T-helper 2 cell treated with Interferon-gamma antibody and Interleukin-4, amounts not matched to agents 5 μg/mL and 100 μg/mL, for 36 hours (primary cell): Measurements from ENCODE around the gene CD248.
"Not testable (repeated sequence)": the region's sequence is repeated elsewhere in the genome, so short reads cannot be mapped to it uniquely, and the experiment has no call there.

Experiments
- DNase-seq: peaks from one replicate; pipeline ENCODE4 v3.0.0; 2021; ENCODE audit warnings: low spot score
- H3K27ac Mint-ChIP-seq: one replicate; pipeline ENCODE4 v1.8.0; 2021; ENCODE audit warnings: mild to moderate bottlenecking, mixed read lengths
- H3K27me3 Mint-ChIP-seq: one replicate; pipeline ENCODE4 v1.8.0; 2021; ENCODE audit warnings: low read depth, mixed read lengths
- H3K36me3 Mint-ChIP-seq: one replicate; pipeline ENCODE4 v1.8.0; 2021; ENCODE audit warnings: low read depth, mixed read lengths
- H3K4me1 Mint-ChIP-seq: one replicate; pipeline ENCODE4 v1.8.0; 2021; ENCODE audit warnings: low read depth, mixed read lengths
- H3K4me3 Mint-ChIP-seq: one replicate; pipeline ENCODE4 v1.8.0; 2022; ENCODE audit warnings: mild to moderate bottlenecking, moderate library complexity, mixed read lengths
- H3K9me3 Mint-ChIP-seq: one replicate; pipeline ENCODE4 v1.8.0; 2021; ENCODE audit warnings: mixed read lengths

CD248 gene, protein sequence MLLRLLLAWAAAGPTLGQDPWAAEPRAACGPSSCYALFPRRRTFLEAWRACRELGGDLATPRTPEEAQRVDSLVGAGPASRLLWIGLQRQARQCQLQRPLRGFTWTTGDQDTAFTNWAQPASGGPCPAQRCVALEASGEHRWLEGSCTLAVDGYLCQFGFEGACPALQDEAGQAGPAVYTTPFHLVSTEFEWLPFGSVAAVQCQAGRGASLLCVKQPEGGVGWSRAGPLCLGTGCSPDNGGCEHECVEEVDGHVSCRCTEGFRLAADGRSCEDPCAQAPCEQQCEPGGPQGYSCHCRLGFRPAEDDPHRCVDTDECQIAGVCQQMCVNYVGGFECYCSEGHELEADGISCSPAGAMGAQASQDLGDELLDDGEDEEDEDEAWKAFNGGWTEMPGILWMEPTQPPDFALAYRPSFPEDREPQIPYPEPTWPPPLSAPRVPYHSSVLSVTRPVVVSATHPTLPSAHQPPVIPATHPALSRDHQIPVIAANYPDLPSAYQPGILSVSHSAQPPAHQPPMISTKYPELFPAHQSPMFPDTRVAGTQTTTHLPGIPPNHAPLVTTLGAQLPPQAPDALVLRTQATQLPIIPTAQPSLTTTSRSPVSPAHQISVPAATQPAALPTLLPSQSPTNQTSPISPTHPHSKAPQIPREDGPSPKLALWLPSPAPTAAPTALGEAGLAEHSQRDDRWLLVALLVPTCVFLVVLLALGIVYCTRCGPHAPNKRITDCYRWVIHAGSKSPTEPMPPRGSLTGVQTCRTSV

DNA sequence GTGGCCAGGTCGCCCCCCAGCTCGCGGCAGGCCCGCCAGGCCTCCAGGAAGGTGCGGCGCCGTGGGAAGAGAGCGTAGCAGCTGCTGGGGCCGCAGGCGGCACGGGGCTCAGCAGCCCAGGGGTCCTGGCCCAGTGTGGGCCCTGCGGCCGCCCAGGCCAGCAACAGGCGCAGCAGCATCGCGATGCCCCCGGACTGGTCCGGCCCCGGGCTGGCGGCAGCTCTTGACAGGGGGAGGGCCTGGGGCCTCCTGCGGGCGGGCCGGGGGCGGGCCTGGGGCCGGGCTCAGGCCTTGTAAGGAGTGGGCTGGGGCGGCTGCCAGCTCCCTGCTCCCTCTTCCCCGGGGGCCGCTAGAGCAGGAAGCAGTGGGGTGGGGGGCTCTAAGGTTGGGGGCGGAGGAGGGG, at the start of gene CD248:
Gene CD248, minus strand, starts transcription at position 196 of the 403 bp plus-strand sequence. Its CDS starts 17 bp downstream, at position 179.
- peaks cover 7% of the 10 kb centered on the region for H3K27me3 Mint-ChIP-seq
- peaks cover 25% of the 10 kb centered on the region for H3K4me1 Mint-ChIP-seq
- peak within 1 kb of the TSS; percentile 71 for H3K27ac Mint-ChIP-seq
- H3K9me3 Mint-ChIP-seq: peaks cover 8% of the 10 kb centered on the region
- no peaks in the 10 kb centered on the region for H3K36me3 Mint-ChIP-seq
- DNase-seq: no peak
- H3K4me3 Mint-ChIP-seq: no peak within 1 kb of the TSS

DNA sequence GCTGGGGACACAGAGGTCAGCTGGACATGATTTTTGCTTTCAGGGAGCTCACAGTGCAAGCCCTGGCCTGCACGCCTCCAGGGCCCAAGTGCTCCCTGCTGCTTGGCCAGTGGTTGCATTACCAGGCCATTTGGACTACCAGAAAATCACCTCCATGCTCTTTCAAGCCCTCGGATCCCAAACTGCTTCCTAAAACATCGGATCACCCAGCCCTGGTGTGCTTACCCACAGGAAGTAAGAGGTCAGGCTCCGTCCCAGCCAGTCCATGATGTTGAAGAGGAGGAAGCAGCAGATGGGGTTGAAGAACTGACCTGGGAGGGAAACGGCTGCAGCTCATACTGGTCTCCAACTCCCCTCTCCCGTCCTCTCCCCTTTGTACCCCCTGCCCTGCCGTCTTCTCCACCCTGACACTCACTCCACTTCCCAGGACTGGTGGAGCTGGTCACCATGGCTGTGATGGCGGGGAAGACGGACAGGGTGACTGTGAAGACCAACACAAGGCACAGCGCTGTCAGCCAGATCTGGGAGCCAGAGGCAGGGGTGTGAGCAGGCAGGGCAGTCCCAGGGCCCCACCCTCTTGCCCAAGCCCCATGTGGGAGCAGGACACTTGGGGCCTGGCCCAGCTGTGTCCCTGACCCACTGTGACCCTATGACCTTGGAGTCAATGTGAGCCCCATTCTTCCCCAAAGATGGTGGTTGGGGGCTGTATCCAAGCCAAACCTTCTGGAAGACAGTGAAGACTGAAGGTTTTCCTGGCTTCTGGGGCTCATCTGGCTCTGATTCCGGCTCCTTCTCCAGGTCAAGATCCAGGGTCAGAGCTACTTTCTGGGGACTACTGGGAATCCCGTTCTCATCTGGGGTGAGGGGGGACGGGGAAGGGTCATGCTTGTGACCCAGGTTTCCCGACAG, 49.1 kb upstream of the CD248 start:
- peaks cover 9% of the 10 kb centered on the region for H3K4me1 Mint-ChIP-seq
- no peaks in the 10 kb centered on the region for H3K9me3 Mint-ChIP-seq
- DNase-seq: no peak
- H3K27ac Mint-ChIP-seq: no peak overlapping the region
- no peak overlapping the region for H3K4me3 Mint-ChIP-seq
- no peaks in the 10 kb centered on the region for H3K36me3 Mint-ChIP-seq
- H3K27me3 Mint-ChIP-seq: no peaks in the 10 kb centered on the region

DNA sequence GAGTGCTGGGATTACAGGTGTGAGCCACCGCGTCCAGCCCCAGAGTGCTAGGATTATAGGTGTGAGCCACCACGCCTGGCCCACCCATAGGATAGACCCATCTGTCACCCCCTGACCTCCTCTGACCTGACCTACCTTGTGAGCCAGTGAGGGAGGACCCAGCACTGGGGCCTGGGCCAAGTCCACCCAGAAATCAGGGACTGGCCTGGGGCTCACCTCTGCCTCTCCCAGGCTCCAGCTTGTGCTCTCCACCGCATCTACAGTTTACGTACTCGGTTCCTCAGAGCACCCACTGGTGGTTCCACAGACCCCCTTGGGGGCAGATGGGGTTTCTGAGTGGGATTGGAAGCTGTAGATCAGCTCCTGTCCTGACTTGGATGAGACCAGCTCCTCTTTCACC, 48.3 kb upstream of the CD248 start:
- H3K9me3 Mint-ChIP-seq: no peaks in the 10 kb centered on the region
- H3K27ac Mint-ChIP-seq: no peak overlapping the region
- H3K4me3 Mint-ChIP-seq: no peak overlapping the region
- H3K4me1 Mint-ChIP-seq: peaks cover 5% of the 10 kb centered on the region
- no peak for DNase-seq
- H3K27me3 Mint-ChIP-seq: no peaks in the 10 kb centered on the region
- no peaks in the 10 kb centered on the region for H3K36me3 Mint-ChIP-seq

DNA sequence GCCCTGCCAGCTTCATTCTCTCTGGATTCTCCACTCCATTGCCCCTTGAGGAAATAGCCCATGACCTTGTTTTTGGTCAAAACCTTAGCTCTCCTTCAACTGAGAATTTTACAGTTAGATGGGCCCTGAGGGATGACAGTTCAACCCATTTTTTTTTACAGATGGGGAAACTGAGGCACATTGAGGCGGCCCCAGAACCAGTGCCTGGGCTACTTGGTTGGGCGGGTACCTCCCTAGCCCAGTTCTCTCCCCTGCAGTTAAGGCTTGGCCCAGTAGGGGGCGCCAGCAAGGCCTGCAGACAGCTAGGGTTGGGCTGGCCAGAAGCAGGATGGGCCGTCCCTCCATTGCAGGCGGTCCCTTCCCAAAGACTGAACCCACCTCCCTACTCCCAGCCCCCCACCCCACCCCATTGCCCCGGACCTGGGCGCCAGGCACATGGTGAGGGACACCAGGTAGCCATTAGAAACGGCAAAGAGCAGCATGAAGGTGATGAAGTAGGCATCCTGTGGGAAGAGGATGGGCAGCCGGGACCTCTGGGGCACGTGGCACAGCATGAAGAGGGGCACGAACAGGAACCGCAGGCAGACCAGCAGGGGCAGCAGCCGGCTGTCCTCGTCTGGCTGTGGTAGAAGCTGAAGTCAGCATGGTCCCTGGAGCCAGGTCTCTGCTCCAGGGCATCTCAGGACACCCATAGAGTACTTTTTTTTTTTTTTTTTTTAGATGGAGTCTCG, 47.1 kb upstream of the CD248 start:
- no peaks in the 10 kb centered on the region for H3K27me3 Mint-ChIP-seq
- H3K9me3 Mint-ChIP-seq: no peaks in the 10 kb centered on the region
- peak; percentile 54 for DNase-seq
- no peak overlapping the region for H3K4me3 Mint-ChIP-seq
- peaks cover 2% of the 10 kb centered on the region for H3K4me1 Mint-ChIP-seq
- H3K36me3 Mint-ChIP-seq: no peaks in the 10 kb centered on the region
- no peak overlapping the region for H3K27ac Mint-ChIP-seq

DNA sequence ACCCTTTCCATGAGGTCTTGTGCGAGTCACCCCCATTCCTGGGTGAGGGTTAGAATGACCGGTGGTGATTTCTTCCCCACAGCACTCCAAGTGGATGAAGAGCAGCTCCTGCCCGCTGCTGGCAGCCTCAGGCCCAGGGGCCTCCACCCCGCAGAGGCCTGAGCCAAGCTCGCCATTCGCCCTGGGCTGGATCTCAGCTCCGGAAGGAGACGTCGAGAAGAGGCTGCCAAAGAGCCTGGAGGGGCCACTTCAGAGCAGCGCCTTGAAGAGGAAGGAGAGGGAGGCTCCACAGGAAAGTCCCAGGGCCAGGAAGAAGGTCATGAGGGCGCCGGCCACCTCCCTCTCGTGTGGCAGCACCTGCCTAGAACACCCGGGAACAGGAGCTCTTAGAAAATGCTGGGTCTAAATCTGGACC, 46.4 kb upstream of the CD248 start:
- peaks cover 2% of the 10 kb centered on the region for H3K4me1 Mint-ChIP-seq
- DNase-seq: no peak
- H3K9me3 Mint-ChIP-seq: no peaks in the 10 kb centered on the region
- H3K27ac Mint-ChIP-seq: no peak overlapping the region
- no peaks in the 10 kb centered on the region for H3K27me3 Mint-ChIP-seq
- no peak overlapping the region for H3K4me3 Mint-ChIP-seq
- H3K36me3 Mint-ChIP-seq: no peaks in the 10 kb centered on the region

DNA sequence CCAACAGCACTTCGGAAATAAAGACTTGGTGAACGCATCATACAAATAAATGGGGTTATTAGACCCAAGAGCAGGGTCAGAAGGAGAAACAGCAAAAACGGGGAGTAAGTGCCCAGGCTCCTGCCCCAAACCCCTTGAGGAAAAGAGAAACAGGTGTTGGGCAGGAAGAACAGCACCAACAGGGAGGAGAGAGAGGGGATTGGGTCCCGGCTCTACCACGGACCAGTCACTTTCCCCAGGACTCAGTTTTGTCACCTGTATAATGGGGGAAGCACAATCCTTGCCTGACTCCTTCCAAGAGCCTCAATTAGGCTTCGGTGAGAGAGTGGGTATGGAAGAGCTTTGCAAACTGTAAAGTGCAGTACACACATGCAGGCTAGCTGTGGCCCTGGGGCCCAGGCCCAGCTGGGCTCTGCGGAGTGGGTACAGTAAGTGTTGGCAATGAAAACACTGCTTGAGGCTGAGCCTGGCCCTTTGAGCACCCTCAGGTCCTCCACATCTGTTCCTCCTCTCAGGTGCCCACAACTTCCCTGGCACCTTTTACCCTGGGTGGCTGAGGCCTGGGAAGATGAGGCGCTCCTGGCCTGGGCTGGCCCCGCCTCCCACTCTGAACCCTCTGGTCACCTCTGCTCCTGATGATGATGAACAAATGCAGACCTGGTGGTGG, 45.8 kb upstream of the CD248 start:
- no peak overlapping the region for H3K4me3 Mint-ChIP-seq
- no peak for DNase-seq
- no peaks in the 10 kb centered on the region for H3K27me3 Mint-ChIP-seq
- no peaks in the 10 kb centered on the region for H3K9me3 Mint-ChIP-seq
- H3K27ac Mint-ChIP-seq: no peak overlapping the region
- H3K36me3 Mint-ChIP-seq: no peaks in the 10 kb centered on the region
- peaks cover 2% of the 10 kb centered on the region for H3K4me1 Mint-ChIP-seq

DNA sequence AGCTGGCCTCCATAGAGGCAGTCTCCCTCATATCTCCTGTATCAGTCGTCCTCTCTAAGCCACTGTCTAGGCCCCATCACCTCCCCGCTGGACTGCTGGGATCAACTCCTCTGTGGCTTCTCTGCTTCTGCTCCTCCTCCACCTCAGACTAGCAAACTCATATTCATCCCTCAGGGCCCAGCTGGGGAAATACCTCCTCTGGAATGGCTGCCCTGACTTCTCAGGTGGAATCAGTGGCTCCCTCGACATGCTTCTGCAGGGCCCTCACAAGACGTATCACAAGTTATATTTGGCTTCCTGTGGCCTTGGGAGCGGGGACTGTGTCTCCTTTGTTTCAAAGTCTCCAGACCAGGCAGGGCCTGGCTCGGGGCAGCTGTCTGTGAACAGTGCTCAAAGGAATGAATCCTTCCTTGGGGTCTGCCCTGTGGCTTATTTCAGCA, 44.7 kb upstream of the CD248 start:
- no peak for DNase-seq
- Mint-ChIP-seq H3K36me3 (no peaks in the 10 kb centered on the region), H3K9me3 (no peaks in the 10 kb centered on the region), H3K4me3 (no peak overlapping the region), H3K4me1 (peaks cover 2% of the 10 kb centered on the region), H3K27me3 (no peaks in the 10 kb centered on the region), H3K27ac (no peak overlapping the region)

DNA sequence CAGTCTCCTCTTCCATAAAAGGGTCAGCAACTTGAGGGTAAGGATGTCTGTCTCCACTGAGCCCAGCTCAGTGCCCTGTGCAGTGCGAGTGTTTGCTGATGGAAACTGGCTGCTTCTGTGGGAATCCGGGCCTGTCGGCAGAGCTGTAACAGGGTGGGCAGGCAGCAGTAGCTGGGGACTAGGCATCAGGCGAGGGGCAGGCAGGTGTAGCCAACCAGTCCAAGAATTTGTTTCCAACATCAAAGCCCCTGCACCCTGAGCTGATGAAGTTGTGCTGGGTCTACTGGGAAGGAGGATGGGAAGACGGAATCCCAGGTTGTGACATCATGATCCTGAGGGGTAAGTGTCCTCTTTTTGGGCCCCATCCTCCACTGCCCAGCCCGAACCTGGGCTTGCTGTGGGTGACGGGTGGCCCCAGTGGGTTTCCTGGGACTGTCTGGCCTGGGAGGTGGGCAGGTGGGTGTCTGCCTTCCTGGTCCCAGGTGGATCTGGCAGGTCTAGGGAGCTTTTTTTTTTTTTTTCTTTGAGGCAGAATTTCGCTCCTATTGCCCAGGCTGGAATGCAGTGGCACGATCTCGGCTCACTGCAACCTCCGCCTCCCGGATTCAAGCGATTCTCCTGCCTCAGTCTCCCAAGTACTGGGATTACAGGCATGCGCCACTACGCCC, 43.7 kb upstream of the CD248 start:
- no peaks in the 10 kb centered on the region for H3K9me3 Mint-ChIP-seq
- no peaks in the 10 kb centered on the region for H3K27me3 Mint-ChIP-seq
- H3K4me3 Mint-ChIP-seq: no peak overlapping the region
- no peak for DNase-seq
- no peaks in the 10 kb centered on the region for H3K36me3 Mint-ChIP-seq
- peaks cover 2% of the 10 kb centered on the region for H3K4me1 Mint-ChIP-seq
- H3K27ac Mint-ChIP-seq: no peak overlapping the region

DNA sequence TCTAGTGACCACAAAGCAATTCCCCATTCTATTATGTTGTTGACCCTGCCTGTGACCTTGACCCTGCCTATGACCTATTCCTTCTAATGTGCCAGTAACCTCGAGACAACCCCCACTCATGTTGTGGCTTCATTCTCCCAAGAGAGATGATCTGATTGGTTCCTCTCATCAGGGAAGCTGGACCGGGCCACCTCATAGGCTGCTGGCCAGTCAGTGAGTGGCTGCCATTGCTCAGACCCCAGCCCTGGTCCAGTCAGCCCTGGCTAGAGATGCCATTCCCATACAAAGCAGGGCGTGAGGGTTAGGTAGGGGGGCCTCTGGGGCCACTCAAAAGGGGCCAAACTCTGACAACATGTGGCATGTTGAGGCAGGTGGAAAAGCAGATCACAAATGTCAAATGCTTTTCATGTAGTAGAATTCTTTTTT, 42.8 kb upstream of the CD248 start:
- Mint-ChIP-seq H3K36me3 (no peaks in the 10 kb centered on the region), H3K4me1 (peaks cover 2% of the 10 kb centered on the region), H3K27ac (no peak overlapping the region), H3K4me3 (no peak overlapping the region), H3K27me3 (no peaks in the 10 kb centered on the region), H3K9me3 (no peaks in the 10 kb centered on the region)
- DNase-seq: no peak

DNA sequence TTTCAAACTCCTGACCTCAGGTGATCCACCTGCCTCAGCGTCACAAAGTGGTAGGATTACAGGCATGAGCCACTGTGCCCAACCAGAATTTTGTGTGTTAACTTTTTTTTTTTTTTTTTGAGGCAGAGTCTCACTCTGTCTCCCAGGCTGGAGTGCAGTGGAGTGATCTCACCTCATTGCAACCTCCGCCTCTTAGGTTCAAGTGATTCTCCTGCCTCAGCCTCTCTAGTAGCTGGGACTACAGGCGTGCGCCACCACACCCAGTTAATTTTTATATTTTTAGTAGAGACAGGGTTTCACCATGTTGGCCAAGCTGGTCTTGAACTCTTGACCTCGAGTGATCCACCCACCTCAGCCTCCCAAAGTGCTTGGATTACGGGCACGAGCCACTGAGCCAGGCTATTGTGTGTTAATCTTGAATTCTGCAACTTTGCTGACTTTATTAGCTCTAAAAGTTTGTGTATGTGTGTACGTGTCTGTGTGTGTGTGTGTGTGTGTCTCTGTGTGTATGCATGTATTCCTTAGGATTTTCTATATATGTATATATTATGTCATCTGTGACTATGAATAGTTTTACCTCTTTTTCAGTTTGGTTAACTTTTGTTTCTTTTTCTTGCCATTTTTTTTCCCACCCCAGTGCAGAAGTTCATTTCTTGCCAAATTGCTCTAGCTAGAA, 33.9 kb upstream of the CD248 start:
- not testable (repeated sequence) for H3K4me1 Mint-ChIP-seq, H3K9me3 Mint-ChIP-seq, DNase-seq, H3K27ac Mint-ChIP-seq, H3K27me3 Mint-ChIP-seq, H3K4me3 Mint-ChIP-seq
- peaks cover 11% of the 10 kb centered on the region for H3K36me3 Mint-ChIP-seq

DNA sequence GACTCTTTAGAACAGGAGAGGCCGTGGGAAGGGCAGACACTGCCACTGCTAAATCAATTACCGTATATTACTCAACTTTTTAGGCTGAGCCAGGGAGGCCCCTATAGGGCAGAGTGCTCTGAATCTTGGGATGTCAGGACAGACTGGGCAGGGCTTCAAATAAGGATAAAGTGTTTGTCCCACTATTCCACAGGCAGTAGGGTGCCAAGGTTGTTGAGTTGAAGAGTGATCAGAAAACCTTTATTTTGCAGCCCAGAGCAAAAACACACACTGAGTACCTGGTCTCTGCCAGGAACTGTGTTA, 32.2 kb upstream of the CD248 start:
- peaks cover 11% of the 10 kb centered on the region for H3K36me3 Mint-ChIP-seq
- H3K4me3 Mint-ChIP-seq: peak overlapping the region; percentile 94

More for the DNA sequence above, 32.2 kb upstream of the CD248 start:
- Mint-ChIP-seq H3K27me3 (peaks cover 4% of the 10 kb centered on the region), H3K9me3 (no peaks in the 10 kb centered on the region), H3K4me1 (peaks cover 18% of the 10 kb centered on the region), H3K27ac (peak overlapping the region; percentile 6)
- DNase-seq: no peak
